HepG2 (cell line): ENCODE results near the gene RNF208. TPM values are rescaled to one million over a fixed set of nuclear protein-coding genes. Genes with fewer than 3 reads are reported as not detected.
A peak's percentile ranks its signal among the peaks of the same experiment; 100 is the strongest.

Experiments used
- CSRNP1 ChIP-seq: sonication (generic); formaldehyde crosslinking; IDR thresholded peaks from 2 replicates; pipeline ENCODE4 v1.8.1; 2023; ENCODE audit warnings: mild to moderate bottlenecking, missing genetic modification reagents
- EP300 ChIP-seq, 3 experiments: sonication (generic) in 1 of 3; formaldehyde crosslinking in 1 of 3; IDR thresholded peaks; 2 replicates each; pipeline versions ENCODE4 v1.5.1 to v1.6.1; 2011 to 2020; ENCODE audit warnings: low read depth in 2 of 3, low read length in 2 of 3, borderline replicate concordance in 1 of 3, improper control_type of control experiment in 1 of 3, mild to moderate bottlenecking in 1 of 3, missing genetic modification reagents in 1 of 3, moderate library complexity in 1 of 3
- HNRNPK ChIP-seq: fragments of 200-400 bp; formaldehyde crosslinking; IDR thresholded peaks from 2 replicates; pipeline ENCODE4 v1.6.1; 2018; ENCODE audit warnings: low read length, low read depth, moderate library complexity, mild to moderate bottlenecking; ENCODE audit not compliant: poor library complexity, severe bottlenecking
- HOXD1 ChIP-seq: sonication (generic); formaldehyde crosslinking; IDR thresholded peaks from 2 replicates; pipeline ENCODE4 v1.5.0; 2020; ENCODE audit warnings: missing genetic modification reagents
- NCOA1 ChIP-seq: sonication (generic); formaldehyde crosslinking; IDR thresholded peaks from 2 replicates; pipeline ENCODE4 v1.9.0; 2021; ENCODE audit warnings: missing genetic modification reagents
- NKX3-1 ChIP-seq: sonication (generic); formaldehyde crosslinking; IDR thresholded peaks from 2 replicates; pipeline ENCODE4 v1.5.0; 2020; ENCODE audit warnings: missing genetic modification reagents
- RCOR2 ChIP-seq: IDR thresholded peaks from 2 replicates; pipeline ENCODE4 v1.6.1; 2016; ENCODE audit warnings: missing biosample characterization, missing genetic modification reagents
- SRY ChIP-seq: sonication (generic); formaldehyde crosslinking; IDR thresholded peaks from 2 replicates; pipeline ENCODE4 v1.8.0; 2022; ENCODE audit warnings: mild to moderate bottlenecking, missing genetic modification reagents
- SUZ12 ChIP-seq: fragments of 150-350 bp; IDR thresholded peaks from 2 replicates; pipeline ENCODE4 v1.6.1; 2014; ENCODE audit warnings: low read depth, low read length
- UBTF ChIP-seq: sonication (generic); formaldehyde crosslinking; IDR thresholded peaks from 2 replicates; pipeline ENCODE4 v1.4.0; 2020; ENCODE audit warnings: mild to moderate bottlenecking, missing genetic modification reagents
- ZBTB44 ChIP-seq: sonication (generic); formaldehyde crosslinking; IDR thresholded peaks from 2 replicates; pipeline ENCODE4 v1.4.0; 2020; ENCODE audit warnings: missing genetic modification reagents
- ZEB1 ChIP-seq: IDR thresholded peaks from 2 replicates; pipeline ENCODE4 v1.6.1; 2012; ENCODE audit warnings: mild to moderate bottlenecking, low read depth, inconsistent platforms; ENCODE audit not compliant: insufficient replicate concordance
- ZNF543 ChIP-seq: sonication (generic); formaldehyde crosslinking; IDR thresholded peaks from 2 replicates; pipeline ENCODE4 v1.4.0; 2020; ENCODE audit warnings: mild to moderate bottlenecking, missing genetic modification reagents
- polyA plus RNA-seq, 8 experiments: library from polyadenylated mRNA; depleted of rRNA in 3 of 8; stranded (reverse) in 7 of 8; unstranded in 1 of 8; fragments of >200 nt; fragmentation: Illumina TruSeq in 4 of 8; extraction: Trizol in 4 of 8; gene quantifications; 2 replicates each; pipeline versions ENCODE4 v1.2.1 to v1.2.3, GENCODE V29; 2011 to 2016; ENCODE audit warnings: low read depth in 4 of 8, missing spikeins in 1 of 8, mixed read lengths in 1 of 8; ENCODE audit not compliant: insufficient read depth in 1 of 8
- total RNA-seq, 5 experiments: library from RNA; depleted of rRNA; stranded (reverse); fragments of >200 nt; fragmentation: Illumina TruSeq; extraction: Trizol; gene quantifications; 2 replicates each; pipeline ENCODE4 v1.2.3, GENCODE V29; 2016; ENCODE audit warnings: low read depth in 1 of 5
- TF ChIP-seq, protein P1 (sequence below): sonication (generic); formaldehyde crosslinking; IDR thresholded peaks from 2 replicates; pipeline ENCODE4 v1.8.0; 2022; ENCODE audit warnings: missing genetic modification reagents, mild to moderate bottlenecking, moderate library complexity, borderline replicate concordance
- TF ChIP-seq, protein P2 (sequence below): sonication (generic); formaldehyde crosslinking; IDR thresholded peaks from 2 replicates; pipeline ENCODE4 v1.4.0; 2020; ENCODE audit warnings: missing genetic modification reagents, mild to moderate bottlenecking, borderline replicate concordance
- TF ChIP-seq, protein P3 (sequence below): sonication (generic); formaldehyde crosslinking; IDR thresholded peaks from 2 replicates; pipeline ENCODE4 v1.4.0; 2020; ENCODE audit warnings: missing genetic modification reagents, mild to moderate bottlenecking, borderline replicate concordance

RNF208 gene
- total and polyA plus RNA-seq, 2 of the 13 experiments (the other 11 are each of a cell fraction or from before 2014, with no cell fraction given) = 1.6 to 2.1 TPM

- TF ChIP-seq CSRNP1 (CRISPR knock-in tag) (no peak), HNRNPK (no peak), SUZ12 (no peak), SRY (CRISPR knock-in tag) (no peak), ZBTB44 (CRISPR knock-in tag) (no peak), NCOA1 (CRISPR knock-in tag) (no peak), EP300 (IDR thresholded peaks at IDR 0.05; ENCODE audit: low read depth in 2 of 2, low read length in 2 of 2) (no peak), EP300 (CRISPR knock-in tag; IDR thresholded peaks at IDR 0.05; ENCODE audit: borderline replicate concordance) (no peak), HOXD1 (no peak), ZNF543 (CRISPR knock-in tag) (no peak), UBTF (peak; percentile 74; the same call in 1 of the 2 replicates), NKX3-1 (CRISPR knock-in tag) (no peak), ZEB1 (no peak), RCOR2 (CRISPR knock-in tag) (no peak)
- TF ChIP-seq, protein P1, sequence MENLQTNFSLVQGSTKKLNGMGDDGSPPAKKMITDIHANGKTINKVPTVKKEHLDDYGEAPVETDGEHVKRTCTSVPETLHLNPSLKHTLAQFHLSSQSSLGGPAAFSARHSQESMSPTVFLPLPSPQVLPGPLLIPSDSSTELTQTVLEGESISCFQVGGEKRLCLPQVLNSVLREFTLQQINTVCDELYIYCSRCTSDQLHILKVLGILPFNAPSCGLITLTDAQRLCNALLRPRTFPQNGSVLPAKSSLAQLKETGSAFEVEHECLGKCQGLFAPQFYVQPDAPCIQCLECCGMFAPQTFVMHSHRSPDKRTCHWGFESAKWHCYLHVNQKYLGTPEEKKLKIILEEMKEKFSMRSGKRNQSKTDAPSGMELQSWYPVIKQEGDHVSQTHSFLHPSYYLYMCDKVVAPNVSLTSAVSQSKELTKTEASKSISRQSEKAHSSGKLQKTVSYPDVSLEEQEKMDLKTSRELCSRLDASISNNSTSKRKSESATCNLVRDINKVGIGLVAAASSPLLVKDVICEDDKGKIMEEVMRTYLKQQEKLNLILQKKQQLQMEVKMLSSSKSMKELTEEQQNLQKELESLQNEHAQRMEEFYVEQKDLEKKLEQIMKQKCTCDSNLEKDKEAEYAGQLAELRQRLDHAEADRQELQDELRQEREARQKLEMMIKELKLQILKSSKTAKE = no peak
- TF ChIP-seq, protein P2, sequence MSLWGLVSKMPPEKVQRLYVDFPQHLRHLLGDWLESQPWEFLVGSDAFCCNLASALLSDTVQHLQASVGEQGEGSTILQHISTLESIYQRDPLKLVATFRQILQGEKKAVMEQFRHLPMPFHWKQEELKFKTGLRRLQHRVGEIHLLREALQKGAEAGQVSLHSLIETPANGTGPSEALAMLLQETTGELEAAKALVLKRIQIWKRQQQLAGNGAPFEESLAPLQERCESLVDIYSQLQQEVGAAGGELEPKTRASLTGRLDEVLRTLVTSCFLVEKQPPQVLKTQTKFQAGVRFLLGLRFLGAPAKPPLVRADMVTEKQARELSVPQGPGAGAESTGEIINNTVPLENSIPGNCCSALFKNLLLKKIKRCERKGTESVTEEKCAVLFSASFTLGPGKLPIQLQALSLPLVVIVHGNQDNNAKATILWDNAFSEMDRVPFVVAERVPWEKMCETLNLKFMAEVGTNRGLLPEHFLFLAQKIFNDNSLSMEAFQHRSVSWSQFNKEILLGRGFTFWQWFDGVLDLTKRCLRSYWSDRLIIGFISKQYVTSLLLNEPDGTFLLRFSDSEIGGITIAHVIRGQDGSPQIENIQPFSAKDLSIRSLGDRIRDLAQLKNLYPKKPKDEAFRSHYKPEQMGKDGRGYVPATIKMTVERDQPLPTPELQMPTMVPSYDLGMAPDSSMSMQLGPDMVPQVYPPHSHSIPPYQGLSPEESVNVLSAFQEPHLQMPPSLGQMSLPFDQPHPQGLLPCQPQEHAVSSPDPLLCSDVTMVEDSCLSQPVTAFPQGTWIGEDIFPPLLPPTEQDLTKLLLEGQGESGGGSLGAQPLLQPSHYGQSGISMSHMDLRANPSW (CRISPR knock-in tag) = no peak
- TF ChIP-seq, protein P3, sequence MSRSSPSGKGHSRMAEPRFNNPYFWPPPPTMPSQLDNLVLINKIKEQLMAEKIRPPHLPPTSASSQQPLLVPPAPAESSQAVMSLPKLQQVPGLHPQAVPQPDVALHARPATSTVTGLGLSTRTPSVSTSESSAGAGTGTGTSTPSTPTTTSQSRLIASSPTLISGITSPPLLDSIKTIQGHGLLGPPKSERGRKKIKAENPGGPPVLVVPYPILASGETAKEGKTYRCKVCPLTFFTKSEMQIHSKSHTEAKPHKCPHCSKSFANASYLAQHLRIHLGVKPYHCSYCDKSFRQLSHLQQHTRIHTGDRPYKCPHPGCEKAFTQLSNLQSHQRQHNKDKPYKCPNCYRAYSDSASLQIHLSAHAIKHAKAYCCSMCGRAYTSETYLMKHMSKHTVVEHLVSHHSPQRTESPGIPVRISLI (CRISPR knock-in tag) = no peak
These were observed 33.5 kb upstream of the RNF208 start (continued) for GRCh38 chr9:137255448-137256114.
